Activated CD8-positive, alpha-beta memory T cell treated with anti-CD3 and anti-CD28 coated beads, Interleukin-2, amount 10 ng/mL, durations not matched to agents 7 days and 5 days (primary cell): ENCODE data around the gene RAD54L. TPM values are rescaled to one million over a fixed set of nuclear protein-coding genes. Genes with fewer than 3 reads are reported as not detected.

Experiments used
- ATAC-seq: fragments of 150-1000 bp; cut with Tn5 transposase; one replicate; pipeline ENCODE4 v1.10.0; 2021; ENCODE audit warnings: moderate library complexity
- CTCF ChIA-PET: fragments of 350-600 bp; sonication (Branson Sonifier 250); formaldehyde crosslinking; loops from one replicate; lab custom pipeline; 2021; ENCODE audit warnings: antibody characterized with exemption; lab: Charles Lee
- DNase-seq: peaks from one replicate; pipeline ENCODE4 v3.0.0-alpha.2; 2020
- H3K27ac Mint-ChIP-seq: one replicate; pipeline ENCODE4 v1.8.0; 2021; ENCODE audit warnings: mild to moderate bottlenecking, mixed read lengths
- H3K27me3 Mint-ChIP-seq: one replicate; pipeline ENCODE4 v1.8.0; 2021; ENCODE audit warnings: mixed read lengths
- H3K36me3 Mint-ChIP-seq: one replicate; pipeline ENCODE4 v1.8.0; 2021; ENCODE audit warnings: mild to moderate bottlenecking, mixed read lengths
- H3K4me1 Mint-ChIP-seq: one replicate; pipeline ENCODE4 v1.8.0; 2021; ENCODE audit warnings: mixed read lengths
- H3K4me3 Mint-ChIP-seq: one replicate; pipeline ENCODE4 v1.8.0; 2021; ENCODE audit warnings: mild to moderate bottlenecking, moderate library complexity, mixed read lengths
- H3K9me3 Mint-ChIP-seq: one replicate; pipeline ENCODE4 v1.8.0; 2022; ENCODE audit warnings: low read depth, mixed read lengths
- total RNA-seq, 2 experiments: library from RNA; stranded (reverse); gene quantifications; one replicate each; pipeline ENCODE4 v1.2.3, GENCODE V29; 2021

The RAD54L gene
- 10 to 100 TPM; 57.2 to 85.3 TPM for total RNA-seq

DNA sequence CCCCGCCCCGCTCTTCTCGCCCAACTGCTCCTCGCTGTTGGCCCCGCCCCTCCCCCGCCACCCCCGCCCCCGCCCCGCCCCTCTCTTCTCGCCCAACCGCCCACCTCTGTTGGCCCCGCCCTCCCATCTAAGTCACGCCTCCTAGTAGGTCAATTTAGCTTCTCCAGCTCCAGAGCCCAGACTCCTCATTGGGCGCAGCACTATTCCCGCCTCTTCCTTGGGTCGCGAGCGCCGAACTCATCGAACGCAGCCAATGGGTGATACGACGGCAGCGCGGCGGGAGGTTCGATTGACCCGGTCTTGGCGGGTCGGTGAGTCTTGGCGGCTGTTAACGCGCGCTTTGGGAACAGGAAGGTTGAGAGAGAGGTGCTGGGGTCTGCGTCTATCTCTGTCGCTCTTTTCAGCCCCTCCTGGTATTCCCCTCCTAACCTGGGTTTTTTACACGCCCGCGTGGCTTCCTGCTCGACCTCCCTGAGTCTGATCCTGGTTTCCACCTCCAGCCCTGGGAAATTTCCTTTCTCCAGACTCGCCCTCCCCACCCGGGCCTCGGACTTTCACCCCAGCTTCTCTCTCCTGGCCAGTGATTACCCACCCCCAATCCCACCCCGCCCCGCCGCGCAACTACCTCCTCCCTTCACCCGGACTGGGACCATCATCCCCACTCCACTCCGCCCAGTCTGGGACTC lies at the start of gene RAD54L:
Gene RAD54L, plus strand, starts transcription at position 328 of the 686 bp plus-strand sequence. CDS start 643 bp downstream, outside the sequence.
- peak; percentile 95 for ATAC-seq
- CTCF ChIA-PET = interaction anchor here (0.9 to 4.1 kb wide), 11 partner anchors 18 to 187 kb away, joined by 3 to 53 read pairs (median 5); partner anchors contain the start of genes NSUN4 and POMGNT1
- peak within 1 kb of the TSS; percentile 98 for H3K27ac Mint-ChIP-seq
- H3K9me3 Mint-ChIP-seq = no peaks in the 10 kb centered on the region
- peaks cover 33% of the 10 kb centered on the region for H3K36me3 Mint-ChIP-seq
- peaks cover 44% of the 10 kb centered on the region for H3K4me1 Mint-ChIP-seq
- DNase-seq = peak; percentile 99
- H3K27me3 Mint-ChIP-seq = no peaks in the 10 kb centered on the region
- peak within 1 kb of the TSS; percentile 99 for H3K4me3 Mint-ChIP-seq

DNA sequence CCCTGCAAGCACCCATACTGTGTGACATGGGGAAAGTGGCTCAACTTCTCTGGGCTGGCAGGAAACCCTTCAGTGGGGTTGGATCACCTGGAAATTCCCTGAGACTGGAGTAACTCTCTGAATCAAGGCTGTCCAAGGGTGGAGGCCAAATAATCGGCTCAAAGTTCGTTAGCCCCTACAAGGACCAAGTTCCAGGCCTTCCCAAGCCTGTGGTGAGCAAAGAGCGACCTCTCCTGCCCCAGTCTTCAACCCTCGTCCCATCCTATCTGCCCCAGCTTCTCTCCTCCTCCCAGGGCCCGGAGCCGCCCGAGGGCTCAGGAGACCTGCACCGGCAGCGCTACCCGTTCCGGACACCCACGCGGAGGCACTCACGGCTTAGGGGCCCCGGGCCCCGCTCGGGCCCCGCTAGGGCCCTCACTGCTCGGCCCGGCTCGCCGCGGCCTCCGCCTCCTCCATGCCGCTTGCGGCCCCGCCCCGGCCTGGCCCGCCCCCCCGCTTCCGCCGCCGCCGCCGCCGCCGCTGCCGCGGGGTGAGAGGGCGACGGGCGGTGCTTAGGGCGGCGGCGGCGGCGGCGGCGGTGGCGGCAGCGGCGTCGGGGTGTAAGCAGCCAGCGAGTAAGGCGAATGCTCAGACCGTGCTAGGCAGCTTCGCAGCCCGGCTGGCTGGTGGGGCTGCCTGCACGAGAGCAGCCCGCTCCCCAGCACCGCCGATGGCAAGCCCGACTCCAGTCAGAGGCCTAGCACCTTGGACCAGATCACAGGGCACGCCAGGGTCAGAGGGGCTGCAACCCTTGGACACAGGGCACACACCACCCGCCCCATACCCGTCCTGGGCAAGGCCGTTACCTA lies 49.4 kb upstream of the RAD54L start, which contains the start of gene POMGNT1:
Gene POMGNT1, minus strand, starts transcription at position 471 of the 848 bp plus-strand sequence. CDS start 613 bp downstream, outside the sequence.
- DNase-seq = peak; percentile 83
- CTCF ChIA-PET = interaction anchor here (1.2 to 2.6 kb wide), 4 partner anchors 16 to 48 kb away, joined by 3 to 9 read pairs (median 6); no protein-coding TSS in a partner anchor
- Mint-ChIP-seq H3K4me1 (peaks cover 21% of the 10 kb centered on the region), H3K36me3 (no peaks in the 10 kb centered on the region), H3K27ac (peak within 1 kb of the TSS; percentile 80), H3K4me3 (peak within 1 kb of the TSS; percentile 88), H3K9me3 (no peaks in the 10 kb centered on the region), H3K27me3 (no peaks in the 10 kb centered on the region)
- ATAC-seq = peak; percentile 97

DNA sequence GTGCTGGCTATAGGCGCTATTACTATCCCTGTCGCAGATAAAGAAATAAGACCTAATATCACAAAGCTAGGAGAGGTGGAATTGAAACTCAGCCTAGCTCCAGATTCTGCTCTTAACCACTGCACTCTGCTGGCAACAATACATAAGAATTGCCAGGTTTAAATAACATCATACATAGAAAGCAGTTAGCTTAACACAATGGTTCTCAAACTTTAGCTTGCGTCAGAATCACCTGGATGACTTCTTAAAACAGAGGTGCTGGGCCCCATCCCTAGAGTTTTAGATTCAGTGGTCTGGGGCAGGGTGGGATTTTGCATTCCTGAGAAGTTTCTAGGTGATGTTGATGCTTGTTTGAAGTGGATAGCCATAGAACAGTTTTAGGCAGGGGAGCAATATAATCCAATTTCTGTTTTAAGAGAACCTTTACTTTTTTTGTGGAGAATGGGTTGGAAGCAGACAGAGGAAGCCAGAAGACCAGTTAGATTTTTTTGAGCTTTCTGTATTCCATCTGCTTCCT lies 48.3 kb upstream of the RAD54L start:
- Mint-ChIP-seq H3K9me3 (no peaks in the 10 kb centered on the region), H3K36me3 (no peaks in the 10 kb centered on the region), H3K4me1 (peaks cover 21% of the 10 kb centered on the region), H3K4me3 (peak overlapping the region; percentile 88), H3K27me3 (no peaks in the 10 kb centered on the region), H3K27ac (no peak overlapping the region)
- ATAC-seq (no peak), DNase-seq (no peak)
- CTCF ChIA-PET = interaction anchor here (0.6 to 2.6 kb wide), 5 partner anchors 17 to 104 kb away, joined by 3 to 9 read pairs (median 5); partner anchors contain the start of gene LRRC41

DNA sequence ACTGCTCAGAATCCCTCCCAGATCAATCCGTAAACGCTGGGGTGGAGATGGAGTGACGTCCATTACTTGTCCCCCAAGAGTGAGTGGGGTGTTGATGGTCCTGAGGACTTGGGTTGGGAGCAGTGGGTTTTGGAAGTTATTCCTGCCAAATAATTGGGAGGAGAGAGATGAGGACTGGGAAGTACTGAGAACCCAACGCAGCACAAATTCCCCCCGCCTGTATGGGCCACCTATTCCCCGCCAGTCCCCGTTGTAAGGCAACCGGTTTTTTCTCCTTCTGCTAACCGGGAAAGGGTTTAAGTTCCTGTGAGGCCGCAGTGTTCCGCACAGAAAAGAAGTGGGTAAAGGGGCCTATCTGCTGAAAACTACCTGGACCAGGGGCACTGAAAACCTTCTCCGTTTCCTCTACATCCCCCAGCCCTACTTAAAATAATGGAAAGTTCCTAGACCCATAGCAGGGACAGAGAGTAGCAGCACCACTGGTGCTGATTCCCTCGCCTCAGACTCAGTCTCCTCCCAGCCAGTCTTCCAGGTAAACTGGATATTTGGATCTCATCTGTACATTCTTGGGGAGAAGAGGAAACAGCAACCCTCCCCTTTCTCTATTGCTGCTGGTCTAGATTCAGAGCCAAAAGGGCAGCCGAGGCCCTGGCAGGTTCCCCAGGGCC lies 43.7 kb upstream of the RAD54L start:
- DNase-seq (no peak), ATAC-seq (no peak)
- Mint-ChIP-seq H3K4me1 (peaks cover 11% of the 10 kb centered on the region), H3K27ac (no peak overlapping the region), H3K9me3 (no peaks in the 10 kb centered on the region), H3K4me3 (peak overlapping the region; percentile 71), H3K27me3 (no peaks in the 10 kb centered on the region), H3K36me3 (no peaks in the 10 kb centered on the region)
- CTCF ChIA-PET = interaction anchor here (0.6 to 2.3 kb wide), 3 partner anchors 20 to 634 kb away, joined by 3 to 11 read pairs (median 3); no protein-coding TSS in a partner anchor

DNA sequence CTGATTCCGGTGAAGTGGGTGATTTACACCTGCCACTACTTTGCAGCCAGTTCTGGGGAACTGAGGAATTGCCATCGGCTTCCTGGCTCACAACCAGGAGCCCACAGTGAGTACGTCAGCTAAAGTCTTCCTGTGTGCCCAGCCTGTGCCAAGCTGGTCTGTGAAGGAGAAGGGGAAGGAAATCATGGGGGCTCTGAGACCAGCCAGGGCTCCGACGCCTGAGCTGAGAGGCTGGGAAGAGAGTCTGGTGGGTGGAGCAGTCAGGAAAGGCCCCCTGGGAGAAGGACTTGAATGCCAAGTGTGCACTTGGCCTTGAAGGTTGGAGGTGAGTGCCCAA lies 43.2 kb upstream of the RAD54L start:
- CTCF ChIA-PET = interaction anchor here (0.6 to 2.3 kb wide), 3 partner anchors 20 to 634 kb away, joined by 3 to 11 read pairs (median 3); no protein-coding TSS in a partner anchor
- no peak for DNase-seq

DNA sequence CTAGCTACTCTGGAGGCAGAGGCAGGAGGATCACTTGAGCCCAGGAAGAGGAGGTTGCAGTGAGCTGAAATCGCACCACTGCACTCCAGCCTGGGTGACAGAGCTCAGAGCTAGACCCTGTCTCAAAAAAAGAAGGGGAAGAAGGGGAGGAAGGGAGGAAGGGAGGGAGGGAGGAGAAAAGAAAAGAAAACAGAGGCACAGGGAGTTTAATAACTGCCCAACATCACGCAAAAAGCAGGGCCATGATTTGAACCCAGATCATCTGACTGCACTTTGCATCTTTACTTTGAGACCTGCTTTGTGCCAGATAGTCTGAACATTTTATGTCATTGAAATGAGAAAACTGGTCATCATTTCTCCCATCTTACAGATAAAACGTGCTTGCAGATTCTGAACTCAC lies 42.4 kb upstream of the RAD54L start:
- CTCF ChIA-PET = interaction anchor here (0.7 to 2.1 kb wide), 2 partner anchors 18 to 316 kb away, joined by 3 to 9 read pairs; no protein-coding TSS in a partner anchor
- DNase-seq (no peak), ATAC-seq (no peak)
- Mint-ChIP-seq H3K4me3 (no peak overlapping the region), H3K4me1 (peaks cover 5% of the 10 kb centered on the region), H3K27me3 (no peaks in the 10 kb centered on the region), H3K36me3 (no peaks in the 10 kb centered on the region), H3K9me3 (no peaks in the 10 kb centered on the region), H3K27ac (no peak overlapping the region)

More for the DNA sequence above, 43.2 kb upstream of the RAD54L start:
- no peak for ATAC-seq
- Mint-ChIP-seq H3K27ac (no peak overlapping the region), H3K4me1 (peaks cover 7% of the 10 kb centered on the region), H3K4me3 (no peak overlapping the region), H3K9me3 (no peaks in the 10 kb centered on the region), H3K27me3 (no peaks in the 10 kb centered on the region), H3K36me3 (no peaks in the 10 kb centered on the region)

DNA sequence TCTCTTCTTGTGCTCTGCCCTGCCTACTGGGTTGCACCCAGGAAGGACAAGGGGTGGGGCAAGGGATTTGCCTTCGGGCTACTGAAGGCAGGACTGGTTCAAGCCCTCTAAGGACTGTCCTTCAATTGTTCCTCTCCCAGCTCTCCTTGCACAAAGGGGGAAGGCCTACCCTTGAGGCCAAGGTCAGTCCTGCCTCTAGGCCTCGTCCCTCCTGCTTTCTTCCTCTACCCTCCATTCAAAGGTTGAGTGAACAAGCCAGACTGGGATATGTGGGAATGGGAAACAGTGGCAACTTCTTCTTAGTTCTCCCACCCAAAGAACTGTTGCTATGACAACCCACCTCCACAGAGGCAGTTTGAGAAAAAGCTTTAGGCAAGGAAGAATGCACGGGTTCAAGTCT lies 41.8 kb upstream of the RAD54L start:
- H3K36me3 Mint-ChIP-seq = no peaks in the 10 kb centered on the region
- no peak overlapping the region for H3K27ac Mint-ChIP-seq
- no peaks in the 10 kb centered on the region for H3K27me3 Mint-ChIP-seq

DNA sequence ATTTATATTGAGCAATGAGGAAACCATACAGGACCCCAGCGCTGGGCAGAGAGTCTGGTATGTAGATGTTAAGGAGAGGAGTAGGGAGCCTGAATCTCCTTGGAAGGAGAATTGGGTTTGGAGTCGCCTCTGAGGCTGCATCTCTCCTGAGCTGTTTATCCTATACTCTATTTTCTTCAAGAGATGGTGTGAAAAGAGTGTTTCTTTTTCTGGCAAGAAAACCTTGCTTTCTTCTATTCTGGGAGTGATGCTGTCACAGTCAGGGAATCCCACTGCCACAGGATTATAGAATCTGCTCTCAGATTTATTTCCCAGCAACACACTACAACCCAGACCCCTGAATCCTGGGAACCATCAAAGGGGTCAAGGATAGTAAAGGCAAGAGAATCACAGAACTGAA lies 41.2 kb upstream of the RAD54L start:
- no peaks in the 10 kb centered on the region for H3K27me3 Mint-ChIP-seq
- H3K4me3 Mint-ChIP-seq = no peak overlapping the region
- no peak for DNase-seq
- H3K27ac Mint-ChIP-seq = no peak overlapping the region
- no peak for ATAC-seq
- H3K36me3 Mint-ChIP-seq = no peaks in the 10 kb centered on the region
- H3K4me1 Mint-ChIP-seq = peaks cover 5% of the 10 kb centered on the region
- no peaks in the 10 kb centered on the region for H3K9me3 Mint-ChIP-seq
- CTCF ChIA-PET = interaction anchor here (2.1 kb wide), 1 partner anchor 17 kb away, joined by 9 read pairs; no protein-coding TSS in a partner anchor

More for the DNA sequence above, 41.8 kb upstream of the RAD54L start:
- no peak for ATAC-seq
- Mint-ChIP-seq H3K4me3 (no peak overlapping the region), H3K9me3 (no peaks in the 10 kb centered on the region), H3K4me1 (peaks cover 5% of the 10 kb centered on the region)
- CTCF ChIA-PET = interaction anchor here (2.1 kb wide), 1 partner anchor 18 kb away, joined by 9 read pairs; no protein-coding TSS in a partner anchor
- no peak for DNase-seq

DNA sequence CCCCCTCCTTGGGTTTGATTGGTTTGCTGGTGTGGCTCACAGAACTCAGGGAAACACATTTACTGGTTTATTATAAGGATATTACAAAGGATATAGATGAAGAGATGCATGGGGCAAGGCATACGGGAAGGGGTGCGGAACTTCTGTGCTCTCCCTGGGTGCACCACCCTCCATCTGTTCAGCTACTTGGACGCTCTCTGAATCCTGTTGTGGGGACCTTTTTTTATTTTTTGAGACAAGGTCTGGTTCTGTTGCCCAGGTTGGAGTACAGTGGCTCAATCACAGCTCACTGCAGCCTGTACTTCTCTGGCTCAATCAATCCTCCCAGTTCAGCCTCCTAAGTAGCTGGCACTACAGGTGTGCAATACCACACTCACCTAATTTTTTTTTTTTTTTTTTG lies 37.0 kb upstream of the RAD54L start:
- DNase-seq = no peak
- no peaks in the 10 kb centered on the region for H3K27me3 Mint-ChIP-seq
- no peak for ATAC-seq
- H3K4me3 Mint-ChIP-seq = no peak overlapping the region
- CTCF ChIA-PET = interaction anchor here (1.9 kb wide), 1 partner anchor 13 kb away, joined by 7 read pairs; no protein-coding TSS in a partner anchor
- no peaks in the 10 kb centered on the region for H3K36me3 Mint-ChIP-seq
- no peaks in the 10 kb centered on the region for H3K4me1 Mint-ChIP-seq
- H3K27ac Mint-ChIP-seq = no peak overlapping the region
- no peaks in the 10 kb centered on the region for H3K9me3 Mint-ChIP-seq

DNA sequence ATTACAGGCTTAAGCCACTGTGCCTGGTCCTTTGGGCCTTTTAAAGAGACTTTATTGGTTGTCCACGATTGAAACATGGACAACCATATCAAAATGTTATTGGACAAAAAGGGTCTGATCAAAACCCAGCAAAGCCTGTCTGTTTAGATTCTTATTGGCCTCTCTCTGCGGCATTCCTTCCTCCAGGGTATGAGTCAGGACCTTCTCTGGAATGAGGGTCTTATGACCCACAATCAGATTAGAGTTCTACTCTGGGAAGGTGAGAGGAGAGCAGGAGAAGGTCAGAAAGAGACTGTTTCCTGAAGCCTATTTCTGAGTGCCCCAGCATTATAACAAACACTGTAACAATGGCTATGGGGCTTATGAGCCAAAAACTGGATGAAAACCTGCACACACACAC lies 36.5 kb upstream of the RAD54L start:
- ATAC-seq = no peak
- H3K27me3 Mint-ChIP-seq = no peaks in the 10 kb centered on the region
- H3K27ac Mint-ChIP-seq = no peak overlapping the region
- H3K4me1 Mint-ChIP-seq = no peaks in the 10 kb centered on the region
- no peak overlapping the region for H3K4me3 Mint-ChIP-seq
- CTCF ChIA-PET = interaction anchor here (1.9 kb wide), 1 partner anchor 13 kb away, joined by 7 read pairs; no protein-coding TSS in a partner anchor
- no peaks in the 10 kb centered on the region for H3K36me3 Mint-ChIP-seq
- H3K9me3 Mint-ChIP-seq = no peaks in the 10 kb centered on the region
- DNase-seq = no peak

DNA sequence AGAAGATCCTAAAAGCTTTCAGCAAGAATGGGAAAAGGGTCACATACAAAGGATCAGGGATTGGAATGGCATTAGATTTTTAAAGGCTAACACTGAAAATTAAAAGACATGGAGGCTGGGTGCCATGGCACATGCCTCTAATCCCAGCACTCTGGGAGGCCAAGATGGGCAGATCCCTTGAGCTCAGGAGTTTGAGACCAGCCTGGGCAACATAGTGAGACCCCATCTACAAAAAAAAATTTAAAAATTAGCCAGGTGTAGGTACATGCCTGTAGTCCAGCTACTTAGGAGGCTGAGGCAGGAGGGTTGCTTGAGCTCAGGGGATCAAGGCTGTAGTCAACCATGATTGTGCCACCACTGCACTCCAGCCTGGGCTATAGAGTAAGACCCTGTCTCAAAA lies 32.1 kb upstream of the RAD54L start:
- Mint-ChIP-seq H3K36me3 (no peaks in the 10 kb centered on the region), H3K4me1 (no peaks in the 10 kb centered on the region), H3K27me3 (no peaks in the 10 kb centered on the region), H3K4me3 (no peak overlapping the region), H3K9me3 (no peaks in the 10 kb centered on the region), H3K27ac (no peak overlapping the region)
- no peak for DNase-seq
- no peak for ATAC-seq
- CTCF ChIA-PET = interaction anchor here (1.3 kb wide), 1 partner anchor 8 kb away, joined by 3 read pairs; no protein-coding TSS in a partner anchor

DNA sequence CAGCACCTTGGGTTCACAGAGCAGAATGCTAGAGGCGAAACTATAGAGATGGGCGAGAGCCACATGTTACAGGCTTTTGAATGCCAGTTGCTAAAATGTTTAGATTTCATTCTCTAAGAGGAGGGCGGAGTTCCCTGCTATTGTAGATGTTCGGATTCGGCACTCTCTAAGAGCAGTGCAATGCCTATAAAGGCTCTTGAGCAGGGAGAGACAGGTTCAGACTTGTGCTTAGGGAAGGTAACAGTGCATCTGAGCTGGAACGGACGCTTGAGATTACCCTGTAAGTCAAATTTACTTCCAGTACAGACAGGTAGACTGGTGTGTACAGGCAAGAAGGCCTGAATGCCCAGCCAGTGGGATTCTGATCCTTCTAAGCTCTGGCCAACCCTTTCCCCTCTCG lies 29.1 kb upstream of the RAD54L start:
- ATAC-seq = no peak
- Mint-ChIP-seq H3K9me3 (no peaks in the 10 kb centered on the region), H3K27ac (no peak overlapping the region), H3K4me1 (peaks cover 1% of the 10 kb centered on the region), H3K36me3 (no peaks in the 10 kb centered on the region), H3K27me3 (no peaks in the 10 kb centered on the region), H3K4me3 (no peak overlapping the region)
- CTCF ChIA-PET = interaction anchor here (1.5 to 1.7 kb wide), 3 partner anchors 9 to 182 kb away, joined by 4 to 5 read pairs (median 4); no protein-coding TSS in a partner anchor
- no peak for DNase-seq
